GM19397 (cell line): Measurements from ENCODE around the gene CD5L.
A peak's percentile ranks its signal among the peaks of the same experiment; 100 is the strongest.

Source experiments
- ATAC-seq: cut with Tn5 transposase; IDR thresholded peaks from one replicate; pipeline ENCODE4 v1.9.1; 2021; ENCODE audit warnings: mild to moderate bottlenecking, moderate library complexity; ENCODE audit not compliant: unreplicated experiment

Gene CD5L

DNA sequence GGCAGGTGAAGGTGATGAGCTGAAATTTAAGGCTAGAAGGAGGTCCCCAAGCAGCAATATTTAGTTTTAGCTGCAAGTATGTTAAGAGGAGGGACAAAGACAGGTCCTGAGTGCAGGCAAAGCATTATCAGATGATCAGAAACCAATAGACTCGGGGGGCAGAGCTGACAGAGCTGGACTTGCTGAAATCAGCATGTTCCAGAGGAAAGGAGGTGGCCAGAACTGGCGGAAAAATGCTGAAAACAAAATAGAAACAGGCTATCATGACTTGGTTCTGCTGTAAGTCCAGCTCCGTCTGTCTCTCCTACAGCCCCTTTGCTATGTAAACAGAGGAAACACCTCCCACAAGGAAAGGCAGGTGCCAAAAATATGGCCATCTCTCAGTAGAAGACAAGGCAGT is at the start of gene CD5L:
Gene CD5L (minus strand): TSS at position 101 of the 400 bp plus-strand sequence. CDS start 107 bp downstream, outside the sequence.
- no peak for ATAC-seq

DNA sequence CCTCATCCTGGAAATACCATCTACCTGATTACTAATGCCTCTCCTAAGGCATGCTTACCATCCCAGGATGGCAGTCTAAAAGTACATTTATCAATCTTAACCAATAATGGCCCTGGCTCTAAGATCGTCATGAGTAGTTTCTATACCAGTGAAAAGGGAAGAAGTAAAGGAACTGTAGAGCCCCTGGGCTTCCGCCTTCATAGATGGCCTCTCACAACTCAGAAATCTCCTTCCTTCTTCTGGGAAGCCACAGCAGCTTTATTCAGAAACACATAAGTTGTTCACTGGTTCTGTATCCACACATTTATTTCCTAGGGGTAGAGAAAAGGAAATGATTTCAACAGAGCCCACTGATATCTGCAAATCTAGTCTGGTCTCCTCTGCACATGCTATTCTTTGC is 41.0 kb upstream of the CD5L start:
- no peak for ATAC-seq

- ATAC-seq = no peak
Measured at GRCh38 chr1:157880621-157881020, 39.0 kb upstream of the CD5L start.

GRCh38 chr1:157878059-157878458 is 36.5 kb upstream of the CD5L start:
- ATAC-seq = no peak

DNA sequence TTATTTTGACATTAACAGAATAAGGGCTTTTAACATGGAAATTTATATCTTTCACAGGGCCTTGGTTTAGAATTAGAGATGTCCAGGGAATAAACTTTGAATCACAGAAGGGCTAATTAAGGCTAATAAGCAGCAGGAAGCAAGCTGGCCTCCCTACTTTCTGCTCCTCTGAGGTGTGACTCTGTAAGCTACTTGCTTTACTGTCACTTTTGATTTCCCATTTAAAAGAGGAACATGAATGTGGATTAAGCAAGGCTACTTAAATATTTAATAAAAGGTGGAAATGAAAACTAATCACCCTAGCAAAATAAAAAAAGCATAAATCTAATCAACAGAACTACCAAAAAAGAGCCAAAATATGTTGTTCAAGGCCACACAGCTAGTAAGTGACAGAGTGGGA is 28.9 kb upstream of the CD5L start:
- ATAC-seq = no peak

- ATAC-seq = no peak
Measured at GRCh38 chr1:157868654-157869053, 27.0 kb upstream of the CD5L start.

DNA sequence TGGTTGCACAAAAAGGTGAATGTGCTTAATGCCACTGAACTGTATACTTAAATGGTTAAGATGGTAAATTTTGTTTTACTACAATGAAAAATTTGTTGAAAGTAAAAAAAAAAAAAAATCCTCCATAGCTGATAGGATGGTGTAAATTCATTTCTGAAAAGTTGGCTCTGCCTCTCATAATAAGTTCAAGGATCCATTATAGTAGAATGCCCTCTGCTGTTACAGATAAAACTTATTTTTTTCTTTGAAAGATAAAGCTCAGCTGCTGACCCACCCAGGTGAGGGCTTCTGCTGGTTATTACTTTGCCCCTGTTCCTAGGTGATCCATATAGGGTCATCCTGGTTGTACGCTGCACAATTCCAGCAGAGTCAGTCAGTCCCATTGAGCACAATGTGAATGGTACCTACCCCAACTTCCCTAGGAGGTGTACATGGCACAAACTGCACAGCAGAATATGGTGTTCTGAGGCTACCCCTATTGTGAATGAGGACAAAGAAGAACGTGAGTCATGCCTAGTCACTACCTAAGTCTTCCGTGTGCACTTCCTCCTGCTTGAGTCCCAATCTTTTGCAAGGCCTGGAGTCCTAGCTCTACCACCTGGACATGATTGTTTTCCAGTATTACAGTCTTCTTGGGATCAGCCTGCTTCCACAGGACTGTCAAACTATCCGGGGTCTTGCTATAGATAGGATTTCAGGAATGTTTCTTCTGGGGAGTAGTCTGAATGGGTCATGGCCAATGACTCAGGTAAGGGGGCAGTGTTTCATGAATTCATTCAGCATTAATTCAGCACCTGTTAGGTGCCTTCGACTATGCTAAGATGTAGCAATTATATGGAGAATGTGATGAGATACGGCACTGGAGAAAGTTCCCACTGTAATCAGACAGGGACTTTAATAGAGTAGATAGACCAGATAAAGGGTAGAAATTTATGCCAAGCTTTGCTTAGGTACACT is 20.8 kb upstream of the CD5L start:
- no peak for ATAC-seq

DNA sequence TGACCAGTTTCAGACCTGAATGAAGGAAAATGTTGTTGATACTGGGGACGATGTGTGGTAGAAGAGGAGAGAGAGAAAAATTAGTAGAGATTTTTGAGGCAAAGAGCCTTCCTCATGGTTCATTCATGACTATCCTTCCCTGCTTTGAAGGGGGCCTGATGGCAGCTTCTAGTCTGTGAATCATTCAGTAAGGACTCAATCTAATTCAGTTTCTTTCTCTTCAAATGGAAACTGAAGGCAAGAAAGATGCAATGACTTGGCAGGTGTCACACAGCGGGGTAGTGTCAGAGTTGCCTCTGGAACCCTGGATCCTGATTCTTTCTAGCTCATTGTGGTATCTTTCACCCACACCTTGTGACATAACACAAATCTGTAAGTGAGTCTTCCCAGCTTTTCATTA is 14.9 kb upstream of the CD5L start:
- ATAC-seq = no peak

DNA sequence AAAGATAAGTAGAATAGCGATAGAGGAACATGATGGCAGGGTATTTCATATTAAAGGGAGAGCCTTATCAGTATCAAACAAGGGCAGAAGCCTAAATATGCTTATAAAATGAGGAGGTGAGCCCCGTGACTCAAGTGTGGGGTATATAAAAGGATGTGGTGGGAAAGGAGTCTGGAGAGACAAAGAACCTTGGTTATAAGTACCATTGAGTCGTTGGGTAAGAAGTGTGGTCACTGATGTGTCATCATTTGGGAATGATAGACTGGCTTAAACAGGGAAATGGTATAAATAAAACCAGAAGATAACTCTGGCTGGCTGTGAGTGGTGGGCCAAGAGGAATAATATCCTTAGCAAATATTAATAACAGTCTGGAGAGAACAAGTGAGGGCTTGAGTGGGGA is 10.9 kb upstream of the CD5L start:
- no peak for ATAC-seq

- ATAC-seq = peak; percentile 63
Measured at GRCh38 chr1:157849229-157849875, 7.7 kb upstream of the CD5L start.

DNA sequence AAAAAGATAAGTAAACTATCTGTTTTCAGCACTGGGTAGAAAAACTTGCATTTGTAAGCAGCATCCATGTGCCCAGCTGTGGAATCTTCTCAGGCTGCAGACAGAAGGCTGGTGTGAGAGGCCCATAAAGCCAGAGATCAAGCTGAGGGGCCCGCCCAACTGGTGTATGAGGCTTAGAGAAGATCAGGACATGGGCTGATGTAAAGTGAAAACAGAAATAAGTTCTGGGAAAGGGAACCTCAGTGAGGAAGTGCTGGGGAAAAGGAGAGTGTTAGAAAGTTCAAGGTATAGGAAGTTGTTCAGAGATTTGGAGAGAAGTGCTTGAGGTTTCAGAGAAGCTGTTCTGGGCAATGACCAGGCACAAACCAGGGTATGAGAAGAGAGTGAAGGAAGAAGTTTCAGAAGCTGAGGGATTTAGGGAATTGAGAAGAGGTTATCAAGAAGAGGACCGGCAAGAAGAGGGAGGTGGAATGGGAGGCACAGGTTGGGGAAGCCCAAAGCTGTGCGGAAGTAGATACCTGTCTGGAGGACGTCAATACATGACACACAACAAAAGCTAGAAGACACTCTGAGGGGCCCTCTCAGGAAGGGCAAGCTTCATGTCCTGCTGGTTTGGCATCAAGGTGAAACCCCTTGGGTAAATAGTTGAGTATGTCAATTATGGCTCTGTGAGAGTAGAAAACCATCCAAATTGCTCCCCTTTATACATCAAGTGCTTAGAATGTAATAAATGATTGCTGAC is 2.7 kb upstream of the CD5L start:
- ATAC-seq = no peak

GRCh38 chr1:157842939-157843338 is 1.3 kb upstream of the CD5L start:
- ATAC-seq = no peak

- no peak for ATAC-seq
Measured at GRCh38 chr1:157838966-157839365, 2.6 kb downstream of the CD5L start.

GRCh38 chr1:157834430-157834829 is 7.2 kb downstream of the CD5L start:
- ATAC-seq = no peak

- ATAC-seq = no peak
Measured at GRCh38 chr1:157833145-157833544, 8.5 kb downstream of the CD5L start.

DNA sequence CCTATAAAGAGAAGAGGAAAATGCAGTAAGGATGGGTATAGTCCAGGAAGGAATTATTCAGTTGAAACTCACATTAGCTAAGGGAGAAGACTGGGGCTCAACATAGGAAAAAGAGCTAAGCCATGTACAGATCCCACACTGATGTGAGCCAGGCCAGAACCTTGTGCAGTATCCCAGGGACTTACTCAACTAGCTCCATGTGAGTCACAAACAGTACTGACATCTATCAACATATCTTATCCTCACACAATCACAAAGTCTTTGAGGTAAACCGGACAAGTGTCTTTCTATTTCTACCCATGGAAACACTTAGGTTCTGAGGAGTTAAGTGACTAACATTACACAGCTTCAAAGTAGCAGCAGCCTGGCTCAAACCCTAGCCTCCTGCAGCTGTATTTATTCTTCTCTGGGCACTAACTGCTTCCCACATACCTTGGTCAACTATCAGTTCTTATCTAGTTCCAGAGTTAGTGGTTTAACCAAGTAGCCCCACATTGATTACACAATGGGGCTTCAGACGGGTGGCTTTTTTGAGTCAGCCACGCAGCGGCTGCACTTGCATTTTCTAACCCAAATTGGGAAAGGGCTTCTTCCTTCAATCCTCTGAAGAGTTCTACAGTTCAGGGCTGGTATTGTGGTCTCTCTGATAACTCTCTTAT is 9.5 kb downstream of the CD5L start:
- no peak for ATAC-seq

DNA sequence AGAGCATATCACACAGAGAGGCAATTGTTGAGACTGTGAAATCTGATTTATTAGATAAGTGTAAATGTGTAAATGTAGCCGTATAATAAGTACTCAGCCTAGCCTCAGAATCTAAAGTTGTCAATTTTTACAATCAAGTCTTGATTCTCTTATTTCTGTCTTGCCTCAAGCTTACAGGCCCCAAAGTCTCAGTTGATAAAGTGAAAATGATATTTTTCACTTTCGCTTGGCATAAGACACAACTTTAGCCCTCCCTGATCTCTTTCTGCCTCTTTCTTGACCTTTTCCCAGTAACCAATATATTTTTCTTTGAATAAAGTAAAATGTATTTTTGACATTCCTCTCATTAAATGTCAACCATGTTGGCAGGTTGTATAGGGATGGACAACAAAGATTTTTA is 10.7 kb downstream of the CD5L start:
- ATAC-seq = no peak

- no peak for ATAC-seq
Measured at GRCh38 chr1:157829711-157830110, 11.9 kb downstream of the CD5L start.

DNA sequence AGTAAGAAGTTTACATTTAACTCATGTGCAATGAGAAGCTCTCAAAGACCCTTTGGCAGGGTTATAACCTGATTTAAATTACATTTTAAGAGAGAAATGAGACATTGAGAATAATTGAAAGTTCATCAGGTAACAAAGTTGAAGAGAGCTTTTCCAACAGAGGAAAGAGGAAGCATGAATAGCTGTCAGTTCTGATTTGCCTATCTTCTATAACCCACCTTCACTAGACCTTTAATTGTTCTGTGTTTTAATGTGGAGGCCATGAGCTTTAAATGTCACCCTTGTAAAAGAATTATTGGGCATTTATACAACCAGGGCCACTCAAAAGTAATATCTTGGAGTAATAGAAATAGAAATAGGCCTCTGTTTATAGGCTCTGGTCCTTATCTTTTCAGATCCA is 12.4 kb downstream of the CD5L start:
- ATAC-seq = no peak

DNA sequence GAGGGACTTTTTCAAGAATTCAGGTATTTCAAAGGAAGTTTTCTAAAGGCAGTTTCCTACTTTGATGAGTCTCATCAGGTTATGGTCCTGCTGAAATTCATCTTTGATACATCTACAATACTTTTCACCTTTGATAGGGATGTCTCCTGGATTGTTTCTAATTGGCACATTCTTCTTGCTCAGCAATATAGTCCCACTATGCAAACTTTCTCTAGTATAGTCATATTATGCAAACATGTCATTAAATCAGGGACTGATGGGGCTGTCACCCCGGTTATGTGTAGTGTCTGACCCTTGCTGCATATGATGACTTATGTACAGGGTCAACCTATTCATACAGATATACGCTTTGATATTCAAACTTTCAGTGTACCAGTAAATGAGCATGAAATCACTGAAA is 21.3 kb downstream of the CD5L start:
- no peak for ATAC-seq

GRCh38 chr1:157819896-157820295 is 21.7 kb downstream of the CD5L start, which contains the start of gene FCRL1:
Gene FCRL1 (minus strand): TSS chr1:157820120. CDS start chr1:157820037, 83 bp downstream.
- ATAC-seq = no peak
